Testis (tissue), 2 donors: Measurements from ENCODE around the gene TMEM43.

ENCODE experiments used
- CTCF ChIP-seq, 3 experiments: fragments of 450-650 bp in 2 of 3; fragments of 200-600 bp in 1 of 3; sonication (generic) in 1 of 3; IDR thresholded peaks; one replicate each; pipeline ENCODE4 v1.5.1; 2016 to 2019; ENCODE audit warnings: antibody characterized with exemption in 3 of 3, mild to moderate bottlenecking in 2 of 3, moderate library complexity in 1 of 3
- POLR2A ChIP-seq: fragments of 450-650 bp; IDR thresholded peaks from one replicate; pipeline ENCODE4 v1.6.1; 2017; ENCODE audit warnings: antibody characterized with exemption, mild to moderate bottlenecking, moderate library complexity

GRCh38 chr3:14122301-14122700 lies 2.6 kb upstream of the TMEM43 start:
- TF ChIP-seq CTCF (IDR thresholded peaks at IDR 0.05) (no peak), POLR2A (no peak)
